HG02610 (cell line): ENCODE results near the gene ATP13A2.

Experiments used
- ATAC-seq: cut with Tn5 transposase; IDR thresholded peaks from one replicate; pipeline ENCODE4 v1.9.1; 2021; ENCODE audit warnings: mild to moderate bottlenecking, moderate library complexity; ENCODE audit not compliant: unreplicated experiment

The ATP13A2 gene

DNA sequence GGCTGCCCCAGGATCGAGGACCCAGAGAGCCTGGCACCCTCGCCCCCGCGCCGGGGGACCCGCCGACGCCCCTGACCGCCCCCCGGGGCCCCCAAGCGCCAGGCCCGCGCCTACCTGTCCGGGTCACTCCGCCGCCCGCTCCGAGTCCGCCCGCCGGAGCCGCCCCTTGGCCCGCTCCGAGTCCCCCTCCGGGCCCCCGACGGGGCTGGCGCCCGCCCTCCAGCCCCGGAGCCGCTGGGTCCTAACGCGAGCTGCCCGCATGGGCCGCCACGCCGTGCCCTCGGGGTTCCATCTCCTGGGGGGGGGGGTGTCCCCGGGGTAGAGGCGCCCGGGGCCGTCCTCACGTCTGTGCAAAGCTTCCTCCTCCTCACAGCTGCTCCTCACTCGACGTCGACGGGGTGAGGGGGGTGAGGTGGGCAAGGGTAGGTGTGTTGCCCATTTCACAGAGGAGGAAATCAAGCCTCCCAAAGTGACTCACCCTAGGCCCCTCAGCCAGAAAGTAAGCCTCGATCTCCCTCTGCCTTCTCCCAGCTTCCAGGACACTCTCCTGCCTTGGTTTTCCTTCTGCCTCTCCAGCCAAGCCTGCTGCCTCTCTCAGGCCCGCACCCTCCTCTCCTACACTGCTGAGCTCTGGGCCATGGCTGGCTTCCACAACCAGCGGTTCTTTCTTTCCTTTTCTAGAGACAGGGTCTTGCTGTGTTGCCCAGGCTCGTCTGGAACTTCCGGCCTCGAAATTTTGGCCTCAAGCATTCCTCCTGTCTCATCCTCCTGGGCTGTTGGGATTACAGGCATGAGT is 31.1 kb downstream of the ATP13A2 start, which contains the start of gene MFAP2:
Gene MFAP2 (minus strand): TSS at position 148 of the 796 bp plus-strand sequence. CDS start 2,347 bp downstream, outside the sequence.
- no peak for ATAC-seq

DNA sequence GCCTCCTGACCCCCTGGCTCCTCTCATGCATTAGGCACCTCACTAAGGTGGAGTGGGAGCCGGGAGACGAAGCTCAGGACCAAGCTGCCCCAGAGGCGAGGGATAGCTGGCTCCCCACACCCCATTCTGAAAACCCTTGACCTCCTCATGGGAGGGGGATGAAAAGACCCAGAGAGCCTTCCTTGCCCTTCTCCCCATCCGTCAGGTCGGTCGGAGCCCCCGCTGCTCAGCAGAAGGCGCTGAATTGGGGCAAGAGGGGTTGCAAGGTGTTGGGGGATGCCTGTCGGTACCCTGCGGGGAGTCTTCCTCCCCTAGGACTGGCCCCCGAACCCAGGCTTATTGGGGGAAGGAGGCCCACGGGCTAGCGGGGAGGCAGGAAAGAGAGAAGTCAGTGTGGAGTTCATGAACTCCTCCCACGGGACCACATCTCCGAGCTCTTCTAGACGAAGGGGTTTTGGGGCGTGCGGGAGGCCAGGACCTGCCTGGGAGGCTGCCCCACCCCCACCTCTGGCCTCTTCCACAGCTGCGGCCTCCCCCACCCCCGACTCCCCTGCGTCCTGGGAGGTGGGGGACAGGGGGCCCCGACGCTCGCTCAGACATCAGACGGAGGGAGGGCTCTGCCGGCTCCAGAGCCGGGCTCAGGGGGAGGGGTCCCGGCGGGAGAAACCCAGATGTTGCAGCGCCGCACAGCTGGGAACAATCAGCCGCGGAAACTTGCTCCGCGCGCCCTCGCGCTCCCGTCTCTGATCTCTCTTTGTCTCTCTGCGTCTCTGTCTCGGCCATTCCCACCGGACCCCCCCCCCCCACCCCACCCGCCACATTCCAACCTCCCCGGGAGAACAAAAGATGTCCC is 32.0 kb downstream of the ATP13A2 start:
- ATAC-seq = no peak

DNA sequence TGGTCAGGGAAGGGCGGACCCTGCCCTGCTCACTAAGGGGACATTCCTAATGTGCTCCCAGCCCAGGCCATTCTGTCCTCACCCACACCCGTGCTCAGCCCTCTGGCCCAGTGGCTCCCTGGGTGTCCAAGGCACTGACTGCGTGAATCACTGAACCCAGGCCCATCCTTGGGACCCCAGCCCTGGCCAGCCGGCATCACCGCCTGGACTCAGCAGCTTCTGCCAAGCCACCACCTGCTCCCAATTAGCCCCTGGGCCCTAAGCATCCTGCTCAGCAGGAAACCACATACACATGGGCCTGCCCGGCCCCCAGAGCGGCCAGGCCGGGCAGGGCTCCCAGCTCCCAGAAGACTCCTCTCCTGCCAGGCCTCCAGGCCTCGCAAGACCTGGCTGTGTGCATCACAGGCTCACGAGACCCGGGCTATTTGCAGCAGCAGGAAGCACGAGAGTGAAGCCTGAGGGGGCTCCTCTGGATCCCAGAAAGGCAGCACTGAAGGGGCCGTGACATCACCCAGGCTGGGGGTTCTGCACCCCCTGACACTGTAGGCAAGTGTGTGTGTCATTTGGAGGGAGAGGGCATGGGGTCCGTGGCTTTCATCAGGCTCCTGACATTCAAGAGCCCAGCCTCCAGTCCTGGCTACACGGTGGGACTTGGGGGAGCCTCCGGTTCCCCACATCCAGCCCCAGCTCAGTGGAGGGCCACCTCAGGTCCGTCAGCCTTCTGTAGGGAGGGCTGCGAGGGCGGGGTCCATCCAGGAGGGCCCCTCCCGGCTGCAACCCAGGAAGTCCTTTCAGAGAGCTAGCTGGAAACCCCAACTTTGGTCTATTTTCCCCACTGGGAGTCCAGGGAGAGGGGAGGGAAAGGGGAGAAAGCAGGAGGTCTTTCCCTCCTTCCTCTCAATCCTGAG is 32.9 kb downstream of the ATP13A2 start:
- no peak for ATAC-seq

DNA sequence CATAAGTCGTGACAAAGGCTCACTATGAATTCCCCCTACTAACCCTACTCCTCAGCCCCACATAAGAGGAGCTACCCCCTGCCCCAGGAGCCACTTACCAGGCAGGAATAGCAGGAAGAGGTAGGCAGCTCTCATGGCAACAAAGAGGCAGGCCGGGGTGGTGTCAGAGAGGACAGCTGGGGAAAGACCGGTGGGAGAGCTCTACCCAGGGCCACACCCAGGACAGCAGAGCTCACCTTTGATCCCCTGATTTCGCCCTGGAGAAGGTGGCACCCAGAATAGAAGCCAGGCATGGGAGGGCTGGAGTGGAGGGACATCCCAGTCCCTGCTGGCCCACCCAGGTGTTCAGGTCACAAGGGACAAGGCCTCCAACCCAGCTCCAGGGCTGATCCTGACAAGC is 33.6 kb downstream of the ATP13A2 start:
- no peak for ATAC-seq

DNA sequence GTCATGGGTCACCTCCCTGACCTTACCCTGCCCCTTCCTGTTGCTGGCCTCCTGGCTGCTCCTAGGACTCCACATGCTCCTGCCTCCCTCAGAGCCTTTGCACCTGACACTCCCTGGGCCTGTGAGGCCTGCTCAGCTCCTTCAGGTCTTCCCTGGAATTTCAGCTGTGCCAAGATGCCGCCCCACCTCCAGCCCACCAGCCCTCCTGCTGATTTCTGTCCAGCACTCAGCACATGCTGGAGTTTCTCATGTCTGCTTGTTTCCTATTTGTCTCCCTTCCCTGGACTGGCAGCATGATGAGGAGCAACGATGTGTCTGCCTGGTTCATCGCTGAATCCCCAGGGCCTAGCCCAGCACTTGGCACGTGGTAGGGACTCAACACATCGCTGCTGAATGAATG is 34.4 kb downstream of the ATP13A2 start:
- ATAC-seq = no peak

DNA sequence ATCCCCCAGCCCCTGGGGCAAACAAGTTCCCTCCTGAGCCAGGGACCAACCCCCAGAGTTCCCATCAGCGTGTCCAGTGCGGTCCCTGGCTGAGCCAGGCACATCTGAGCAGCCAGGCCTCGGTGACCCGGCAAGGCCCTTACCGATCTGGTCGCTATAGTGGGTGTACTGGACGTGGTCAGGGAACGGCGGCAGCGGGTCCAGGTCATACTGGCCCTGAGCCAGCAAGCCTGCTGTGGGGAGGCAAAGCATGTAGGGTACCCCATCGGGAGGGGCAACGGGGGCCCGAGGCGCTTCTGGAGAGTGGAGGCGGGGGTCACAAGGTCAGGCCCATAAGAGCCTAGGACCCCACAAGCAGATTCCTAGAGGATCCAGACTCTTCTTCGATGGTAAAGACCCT is 34.8 kb downstream of the ATP13A2 start:
- no peak for ATAC-seq

DNA sequence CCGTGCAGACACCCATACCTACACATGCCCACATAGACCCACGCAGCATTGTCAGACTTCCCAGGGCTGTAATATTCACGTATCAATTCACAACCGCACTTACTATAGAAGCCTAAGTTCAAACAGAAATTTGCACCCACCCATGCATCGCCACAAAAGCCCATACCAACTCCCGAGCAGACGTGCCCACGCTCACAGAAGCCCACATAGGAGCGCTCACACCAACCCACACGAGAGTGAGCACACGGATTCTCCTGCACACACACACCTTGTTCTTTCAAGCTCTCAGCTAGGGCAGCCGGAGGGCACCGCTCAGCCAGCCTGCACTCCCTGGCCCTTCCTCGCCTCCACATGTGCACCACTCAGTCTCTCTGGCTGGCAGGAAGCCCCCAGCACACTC is 35.9 kb downstream of the ATP13A2 start:
- no peak for ATAC-seq

DNA sequence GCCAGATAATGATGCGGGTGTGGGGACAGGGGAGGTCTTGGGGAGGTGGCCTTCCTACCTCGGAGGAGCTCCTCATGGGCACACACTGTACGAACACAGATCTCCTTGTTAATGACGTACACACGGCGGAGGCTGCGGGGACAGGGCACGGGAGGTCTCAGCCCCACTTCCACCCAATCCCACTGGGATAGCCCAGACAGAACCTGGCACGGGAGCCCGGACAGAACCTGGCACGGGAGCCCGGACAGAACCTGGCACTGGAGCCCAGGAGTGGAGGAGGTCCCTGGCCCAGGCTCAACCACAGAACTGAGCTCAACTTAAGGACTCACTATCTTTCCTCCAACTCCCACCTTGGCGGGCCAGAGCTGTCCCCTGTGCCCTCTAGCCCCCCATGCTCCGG is 36.5 kb downstream of the ATP13A2 start:
- no peak for ATAC-seq

DNA sequence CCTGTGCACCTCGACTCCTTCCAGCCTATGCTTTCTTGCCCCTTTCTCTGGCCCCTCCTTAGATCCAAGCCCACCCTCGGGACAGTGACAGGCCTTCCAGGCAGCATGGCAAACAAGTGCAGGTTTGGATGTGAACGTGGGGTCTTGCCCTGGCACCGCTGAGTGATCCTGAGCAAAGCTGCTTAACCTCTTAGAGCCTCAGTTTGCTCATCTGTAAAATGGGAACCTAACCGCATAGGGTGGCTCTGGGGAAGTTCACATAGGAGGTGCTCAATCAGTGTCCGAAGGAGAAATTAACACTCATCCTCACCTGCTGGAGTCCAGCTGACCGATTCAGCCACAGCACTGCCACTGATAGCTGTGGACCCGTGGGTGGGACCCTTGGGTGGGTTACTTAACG is 38.5 kb downstream of the ATP13A2 start:
- no peak for ATAC-seq

DNA sequence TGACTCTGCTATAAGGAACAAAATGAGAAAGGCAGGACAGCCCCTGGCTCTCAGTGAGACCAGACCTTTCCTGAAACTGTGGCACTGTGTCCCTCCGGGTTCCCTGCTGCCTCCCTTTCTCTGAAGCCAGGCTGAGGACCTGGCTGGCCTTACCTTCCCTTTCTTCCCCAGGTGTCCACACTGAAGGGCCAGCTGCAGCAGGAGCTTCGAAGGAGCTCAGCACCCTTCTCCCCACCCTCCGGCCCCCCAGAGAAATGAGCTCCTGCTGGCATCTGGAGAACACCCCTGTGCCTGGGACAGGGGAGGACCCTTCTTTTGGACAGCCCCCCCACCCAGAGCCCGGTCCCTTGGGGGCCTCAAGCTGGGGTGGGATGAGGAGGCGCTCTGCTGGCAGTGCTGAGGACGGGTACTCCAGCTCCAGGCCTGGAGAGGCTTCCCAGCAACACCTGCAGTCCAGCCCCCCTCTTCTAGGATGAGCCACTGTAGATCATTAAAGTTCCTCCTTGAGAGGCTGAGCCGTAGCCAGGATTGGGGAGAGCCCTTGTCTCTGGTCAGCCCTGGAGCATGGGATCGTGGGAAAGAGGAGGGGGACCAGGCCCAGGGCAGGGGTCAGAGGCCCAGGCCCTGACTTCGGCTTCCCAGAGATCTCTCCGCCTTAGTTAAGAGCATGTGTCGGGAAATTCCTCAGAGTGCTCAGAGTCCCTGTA is 39.4 kb downstream of the ATP13A2 start:
- ATAC-seq = no peak

DNA sequence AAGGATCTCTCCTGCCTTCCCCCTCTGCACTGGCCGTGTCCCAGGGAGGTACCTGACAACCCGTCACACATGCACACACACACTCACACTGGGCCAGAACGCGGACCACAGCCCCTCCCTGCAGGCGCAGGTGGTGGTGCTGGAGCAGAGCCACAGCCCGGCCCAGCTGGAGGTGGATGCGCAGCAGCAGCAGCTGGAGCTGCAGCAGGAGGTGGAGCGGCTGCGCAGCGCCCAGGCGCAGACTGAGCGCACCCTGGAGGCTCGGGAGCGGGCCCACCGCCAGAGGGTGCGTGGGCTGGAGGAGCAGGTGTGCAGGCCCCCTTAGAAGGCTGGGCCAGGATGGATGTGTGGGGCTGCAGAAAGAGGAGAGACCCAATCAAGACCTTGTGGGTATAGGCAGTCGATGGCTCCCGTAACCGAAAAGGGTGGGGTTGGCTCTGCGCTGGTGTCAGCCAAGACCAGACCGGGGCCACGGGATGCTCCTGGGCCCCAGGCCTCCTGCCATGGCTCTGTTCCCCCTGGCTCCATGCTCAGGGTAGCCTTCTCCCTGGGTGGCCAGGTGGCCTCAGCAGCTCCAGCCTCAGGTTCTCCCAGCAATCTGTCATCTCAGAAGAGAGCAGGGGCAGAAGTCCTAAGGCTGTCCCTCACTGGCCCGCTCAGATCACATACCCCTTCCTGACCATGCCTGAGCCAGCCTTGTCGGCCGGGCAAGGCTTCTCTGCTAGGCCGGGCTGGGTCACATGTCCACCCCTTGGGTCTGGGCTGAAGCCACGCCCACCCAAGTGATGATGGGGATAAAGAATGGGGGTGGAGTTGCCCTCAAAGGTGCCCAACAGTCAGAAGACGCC is 40.2 kb downstream of the ATP13A2 start:
- no peak for ATAC-seq

DNA sequence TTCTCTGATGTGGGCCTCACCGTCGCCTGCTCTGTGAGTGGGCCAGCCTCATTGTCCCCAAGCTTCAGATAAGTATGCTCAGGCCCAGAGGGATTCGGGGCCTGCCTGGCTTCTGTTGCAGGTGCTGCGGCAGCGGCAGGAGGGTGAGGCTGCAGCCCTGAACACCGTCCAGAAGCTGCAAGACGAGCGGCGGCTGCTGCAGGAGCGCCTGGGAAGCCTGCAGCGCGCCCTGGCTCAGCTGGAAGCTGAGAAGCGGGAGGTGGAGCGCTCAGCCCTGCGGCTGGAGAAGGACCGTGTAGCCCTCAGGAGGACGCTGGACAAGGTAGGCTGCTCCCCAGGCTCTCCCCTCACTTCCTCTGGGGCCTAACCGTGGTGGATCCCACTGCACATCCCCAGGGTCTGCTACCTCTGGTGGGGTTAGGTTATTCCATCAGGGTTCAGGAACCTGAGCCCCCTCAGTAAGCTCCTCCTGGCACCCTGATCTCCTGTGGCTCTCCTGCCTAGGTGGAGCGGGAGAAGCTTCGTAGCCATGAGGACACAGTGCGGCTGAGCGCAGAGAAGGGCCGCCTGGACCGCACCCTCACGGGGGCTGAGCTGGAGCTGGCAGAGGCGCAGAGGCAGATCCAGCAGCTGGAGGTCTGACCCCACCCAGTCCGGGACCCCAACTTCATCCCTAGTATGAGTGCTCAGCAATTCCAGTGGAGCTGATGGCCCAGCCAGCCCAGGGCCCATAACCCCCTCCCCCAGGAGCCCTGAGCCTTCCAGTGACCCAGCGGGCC is 41.4 kb downstream of the ATP13A2 start:
- no peak for ATAC-seq

DNA sequence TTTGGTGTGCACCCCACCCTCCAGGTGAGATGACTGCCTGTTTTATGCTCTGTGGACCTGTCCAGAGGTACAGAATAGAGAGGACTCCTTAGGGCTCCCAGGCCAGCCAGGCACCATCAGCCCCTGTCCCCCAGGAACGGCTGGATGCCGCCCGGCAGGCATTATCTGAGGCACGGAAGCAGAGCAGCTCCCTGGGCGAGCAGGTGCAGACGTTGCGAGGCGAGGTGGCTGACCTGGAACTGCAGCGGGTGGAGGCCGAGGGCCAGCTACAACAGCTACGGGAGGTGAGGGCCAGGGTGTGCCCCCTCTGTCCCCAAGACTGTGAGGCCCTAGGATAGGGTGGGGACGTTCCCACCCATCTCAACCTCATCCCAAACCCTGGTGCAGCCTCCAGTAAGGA is 42.1 kb downstream of the ATP13A2 start:
- ATAC-seq = no peak

DNA sequence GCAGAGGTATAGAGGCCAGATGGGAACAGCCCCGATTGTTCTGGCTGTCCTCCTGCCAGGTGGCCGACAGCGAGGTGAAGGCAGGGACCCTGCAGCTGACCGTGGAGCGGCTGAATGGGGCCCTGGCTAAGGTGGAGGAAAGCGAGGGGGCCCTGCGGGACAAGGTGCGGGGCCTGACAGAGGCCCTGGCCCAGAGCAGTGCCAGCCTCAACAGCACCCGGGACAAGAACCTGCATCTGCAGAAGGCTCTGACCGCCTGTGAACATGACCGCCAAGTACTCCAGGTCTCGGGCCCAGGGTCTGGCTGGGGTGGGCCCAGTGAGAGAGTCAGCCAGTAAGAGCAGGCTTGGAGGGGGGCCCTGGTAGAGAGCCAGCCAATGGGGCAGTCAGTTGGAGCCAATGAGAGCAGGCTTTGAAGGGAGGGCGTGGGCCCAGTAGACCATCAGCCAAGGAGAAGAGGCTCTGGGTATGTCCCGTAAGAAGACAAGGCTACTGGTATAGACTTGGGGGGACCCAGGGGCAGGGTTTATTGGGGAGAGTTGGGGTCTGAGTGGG is 42.6 kb downstream of the ATP13A2 start:
- ATAC-seq = no peak

DNA sequence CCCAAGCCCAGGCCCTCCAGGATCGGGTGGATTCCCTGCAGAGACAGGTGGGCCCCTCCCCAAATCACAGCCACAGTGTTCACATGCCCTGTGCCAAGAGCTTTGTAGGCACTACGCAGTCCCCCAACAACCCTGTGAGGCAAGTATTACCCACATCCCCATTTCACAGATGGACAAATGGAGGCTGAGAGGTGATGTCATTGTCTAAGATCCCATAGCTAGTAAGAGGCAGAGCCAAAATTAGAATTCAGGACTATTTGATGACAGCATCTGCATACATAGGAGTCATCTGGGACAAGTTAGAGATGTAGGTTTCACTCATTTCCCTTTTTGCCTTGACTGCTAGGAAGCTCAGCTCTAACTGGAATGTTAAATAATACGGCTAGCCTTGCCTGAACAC is 43.4 kb downstream of the ATP13A2 start:
- no peak for ATAC-seq

DNA sequence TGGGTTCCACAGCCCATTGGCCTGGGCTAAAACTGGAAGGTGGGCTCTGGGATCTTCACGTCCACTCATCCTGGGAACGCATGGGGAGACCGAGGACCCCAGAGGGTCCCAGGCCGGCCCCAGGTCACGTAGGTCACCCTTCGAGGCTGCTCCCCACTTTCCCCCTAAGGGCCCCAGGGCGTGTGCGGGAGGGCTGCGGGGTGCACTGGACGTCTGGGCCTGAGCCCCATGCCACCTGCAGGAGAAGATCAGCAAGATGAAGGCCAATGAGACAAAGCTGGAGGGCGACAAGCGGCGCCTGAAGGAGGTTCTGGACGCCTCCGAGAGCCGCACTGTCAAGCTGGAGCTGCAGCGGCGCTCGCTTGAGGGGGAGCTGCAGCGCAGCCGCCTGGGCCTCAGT is 43.8 kb downstream of the ATP13A2 start:
- no peak for ATAC-seq

DNA sequence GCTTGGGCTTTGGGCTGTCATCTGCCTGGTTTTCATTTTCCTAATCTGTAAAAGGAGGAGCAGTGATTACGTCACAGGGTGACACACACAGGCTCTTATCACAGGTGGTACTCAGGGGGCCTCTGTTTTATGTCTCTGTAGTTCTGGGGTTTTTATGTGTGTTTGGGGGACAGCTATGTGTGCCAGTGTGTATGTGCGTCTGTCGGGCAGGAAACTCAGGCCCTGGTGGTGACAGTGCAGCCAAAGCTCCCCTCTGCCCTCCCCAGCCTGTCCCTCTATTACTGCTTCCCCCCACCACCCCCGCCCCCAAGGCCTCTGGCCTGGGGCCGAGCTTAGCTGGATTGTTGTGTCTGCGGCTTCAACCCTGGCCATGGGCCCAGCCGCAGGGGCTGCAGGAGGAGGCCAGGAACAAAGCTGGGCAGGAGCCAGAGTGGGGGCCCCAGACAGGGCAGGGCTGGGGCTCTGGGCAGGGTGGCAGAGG is 44.6 kb downstream of the ATP13A2 start:
- no peak for ATAC-seq

DNA sequence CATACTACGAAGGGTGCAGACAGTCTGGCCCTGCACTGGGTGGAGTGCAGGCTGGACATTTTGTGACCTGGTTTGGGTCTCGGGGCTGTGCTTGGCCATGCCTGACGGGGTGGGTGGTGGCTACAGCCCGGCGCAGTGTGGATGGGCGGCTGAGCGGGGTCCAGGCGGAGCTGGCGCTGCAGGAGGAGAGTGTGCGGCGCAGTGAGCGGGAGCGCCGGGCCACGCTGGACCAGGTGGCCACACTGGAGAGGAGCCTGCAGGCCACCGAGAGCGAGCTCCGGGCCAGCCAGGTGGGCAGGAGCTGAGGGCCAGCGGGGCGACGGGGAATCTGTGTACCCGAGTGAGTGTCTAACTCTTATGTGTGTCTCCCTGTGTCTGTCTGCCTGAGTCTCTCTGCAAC is 45.4 kb downstream of the ATP13A2 start:
- no peak for ATAC-seq
